ENCODE results near the gene ANKRD20A1.
"Not testable (repeated sequence)": the region's sequence is repeated elsewhere in the genome, so short reads cannot be mapped to it uniquely, and the experiment has no call there.

ANKRD20A1 gene

GRCh38 chr9:67858871-67859270 is at the start of gene ANKRD20A1:
Gene ANKRD20A1, plus strand, starts transcription at chr9:67858931. Its CDS starts 496 bp downstream, at chr9:67859427.
- not testable (repeated sequence) for DNase-seq

- DNase-seq = not testable (repeated sequence)
These were observed 26.6 kb upstream of the ANKRD20A1 start for GRCh38 chr9:67832088-67832487.

Measured in NCI-H187 treated with DMSO at 0.1 percent for 48 hours (cell line).